NK-92 (cell line): Measurements from ENCODE around the gene LYZ.

Source experiments
- DNase-seq: peaks from one replicate; lab custom pipeline; 2025; ENCODE audit not compliant: unreplicated experiment; lab: John Stamatoyannopoulos, UW

The LYZ gene

DNA sequence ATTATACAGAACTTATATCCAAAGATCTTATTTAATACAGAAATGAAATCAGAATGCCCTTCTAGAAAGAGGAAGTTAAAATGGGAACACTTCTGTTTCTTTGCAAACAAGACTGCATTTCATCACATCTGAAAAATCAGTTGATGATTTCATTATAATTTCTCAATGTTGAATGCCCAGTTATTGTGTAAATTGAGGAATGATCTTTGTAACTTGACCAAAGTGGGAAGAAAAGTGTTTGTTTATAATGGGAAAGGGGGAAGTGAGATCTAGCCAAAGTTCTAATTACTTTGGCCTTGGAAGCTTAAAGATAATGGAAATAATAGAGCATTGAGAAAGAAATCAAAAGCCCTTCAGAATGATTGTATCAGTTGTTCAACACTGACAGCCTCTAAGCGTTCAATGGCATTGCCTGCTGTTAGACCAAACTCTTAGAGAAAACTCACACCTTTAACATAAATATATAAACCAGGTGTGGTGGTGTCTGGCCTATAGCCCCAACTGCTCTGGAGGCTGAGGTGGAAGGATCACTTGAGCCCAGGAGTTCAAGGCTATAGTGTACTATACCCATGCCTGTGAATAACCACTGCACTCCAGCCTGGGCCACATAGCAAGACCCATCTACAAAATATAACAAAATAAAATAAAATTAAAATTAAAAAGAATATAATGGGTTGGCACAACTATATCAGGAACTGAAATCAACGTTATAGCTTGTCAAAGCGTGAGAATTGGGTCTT is 9.9 kb upstream of the LYZ start:
- no peak for DNase-seq

DNA sequence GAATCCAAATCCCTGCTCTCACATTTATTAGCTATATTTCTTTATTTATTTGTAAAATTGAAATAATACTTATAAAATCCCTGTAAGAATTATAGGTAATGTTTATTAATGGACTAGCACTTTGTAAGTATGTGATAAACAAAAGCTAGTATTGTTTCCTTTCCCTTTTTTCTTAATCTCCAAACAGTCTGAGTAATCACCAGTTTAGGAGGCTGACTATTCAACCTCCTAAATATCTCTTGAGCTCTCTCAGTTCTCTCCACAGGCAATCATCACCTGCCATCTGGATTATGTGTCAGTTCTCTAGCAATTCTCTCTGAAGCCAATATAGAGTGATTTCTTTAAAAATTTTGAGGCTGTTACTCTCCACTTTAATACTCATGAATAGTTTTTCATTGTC is 9.2 kb upstream of the LYZ start:
- DNase-seq, result no peak

DNA sequence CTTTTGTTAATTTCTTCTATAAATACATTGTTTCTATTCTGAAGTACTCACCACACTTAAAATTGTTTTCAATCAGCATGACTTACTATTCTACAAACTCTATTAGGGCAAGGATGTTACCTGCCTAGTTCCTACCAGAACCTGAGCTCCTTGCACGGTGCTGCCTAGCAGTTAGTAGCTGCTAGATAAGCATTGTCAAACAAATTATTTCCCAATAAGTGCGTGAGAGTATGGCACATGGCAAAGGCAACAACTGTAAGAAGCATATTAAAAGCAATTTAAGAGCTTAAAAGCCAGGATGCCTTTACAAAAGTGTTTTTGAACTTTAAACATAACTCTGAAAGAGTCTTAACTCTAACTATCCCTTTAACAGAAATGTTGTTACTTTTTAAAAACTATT is 8.2 kb upstream of the LYZ start:
- DNase-seq, result no peak

DNA sequence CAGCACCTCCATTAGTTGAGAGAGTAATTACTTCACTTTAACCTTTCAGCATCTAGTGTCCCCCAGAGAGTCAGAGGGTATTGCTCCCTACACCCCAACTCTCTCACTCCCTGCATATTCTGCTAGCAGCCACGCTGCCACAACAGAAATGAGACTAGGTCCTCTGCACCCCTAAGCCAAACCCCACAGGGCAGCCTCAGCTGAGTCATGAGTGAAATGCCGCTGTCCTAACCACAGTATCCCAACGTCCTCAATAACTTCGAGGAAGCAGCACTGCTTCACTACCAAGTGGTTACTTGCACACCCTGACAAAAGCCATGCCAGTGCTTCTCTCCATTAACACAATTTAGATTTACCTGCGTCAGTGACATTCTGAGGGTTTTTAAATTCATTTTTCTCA is 6.9 kb upstream of the LYZ start:
- DNase-seq, result no peak

DNA sequence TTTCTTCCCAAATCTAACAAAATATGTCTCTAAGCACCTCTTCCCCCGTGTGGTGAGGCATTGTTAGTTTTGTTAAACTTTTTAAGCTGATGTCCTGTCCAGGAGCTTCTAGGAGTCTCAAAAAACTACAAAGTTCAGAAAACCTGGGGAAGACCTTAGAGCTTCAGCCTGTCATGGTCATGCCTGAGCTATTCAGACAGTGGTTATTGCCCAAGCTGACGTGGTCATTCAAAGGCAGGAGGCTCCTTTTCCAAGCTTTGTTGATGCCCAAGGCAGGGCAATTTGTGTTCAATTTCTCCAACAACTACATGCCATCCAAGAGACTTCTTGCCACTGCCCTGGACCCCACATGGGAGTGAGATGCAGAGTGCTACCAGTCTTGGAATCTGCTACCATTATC is 5.8 kb upstream of the LYZ start:
- DNase-seq, result no peak

DNA sequence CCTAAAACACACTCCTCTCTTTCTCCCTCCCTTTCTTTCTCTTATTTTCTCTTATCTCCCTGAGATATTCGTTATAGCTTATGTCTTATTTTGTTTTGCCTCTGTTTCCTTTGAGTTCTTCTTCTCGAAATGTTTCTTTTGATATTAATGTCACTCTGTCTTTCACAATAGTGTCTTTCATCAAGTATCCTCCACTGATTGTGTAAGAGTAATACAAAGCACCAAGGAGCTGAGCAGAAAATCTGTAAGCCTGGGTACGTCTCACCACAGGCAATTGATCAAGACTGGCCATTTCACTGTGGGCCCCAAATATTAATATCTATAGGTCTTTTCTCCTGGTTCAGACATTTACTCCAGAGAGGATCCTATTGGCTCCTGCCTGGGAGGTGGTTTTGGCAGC is 4.8 kb upstream of the LYZ start:
- DNase-seq, result no peak

DNA sequence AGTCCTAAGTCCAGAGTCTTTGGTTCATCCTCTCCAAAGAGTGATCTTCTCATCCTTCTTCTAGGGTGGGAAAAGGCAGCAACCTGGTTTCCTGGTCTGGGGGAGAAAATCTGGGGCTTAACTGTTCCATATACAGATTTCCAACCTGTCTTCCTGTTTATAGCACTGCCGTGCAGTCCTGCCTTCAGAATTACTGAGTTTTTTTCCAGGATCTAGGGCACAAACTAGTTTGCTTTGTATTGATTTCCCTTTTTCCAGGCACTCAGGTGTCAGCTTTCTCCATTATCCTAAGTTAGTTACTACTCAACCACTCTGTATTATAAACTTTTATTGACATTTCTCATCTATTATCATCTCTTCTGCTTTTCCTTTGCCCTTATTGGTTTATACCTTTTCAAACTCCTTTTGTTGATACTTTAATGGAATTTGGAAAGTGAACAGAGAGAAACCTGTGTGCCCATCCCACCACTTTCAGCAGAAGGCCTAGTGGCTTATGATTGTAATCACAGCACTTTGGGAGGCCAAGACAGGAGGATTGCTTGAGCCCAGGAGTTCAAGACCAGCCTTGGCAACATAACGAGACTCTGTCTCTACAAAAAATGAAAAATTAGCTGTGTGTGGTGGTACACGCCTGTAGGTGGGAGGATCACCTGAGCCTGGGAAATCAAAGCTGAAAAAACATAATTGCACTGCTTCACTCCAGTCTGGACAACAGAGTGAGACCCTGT is 4.1 kb upstream of the LYZ start:
- no peak for DNase-seq

DNA sequence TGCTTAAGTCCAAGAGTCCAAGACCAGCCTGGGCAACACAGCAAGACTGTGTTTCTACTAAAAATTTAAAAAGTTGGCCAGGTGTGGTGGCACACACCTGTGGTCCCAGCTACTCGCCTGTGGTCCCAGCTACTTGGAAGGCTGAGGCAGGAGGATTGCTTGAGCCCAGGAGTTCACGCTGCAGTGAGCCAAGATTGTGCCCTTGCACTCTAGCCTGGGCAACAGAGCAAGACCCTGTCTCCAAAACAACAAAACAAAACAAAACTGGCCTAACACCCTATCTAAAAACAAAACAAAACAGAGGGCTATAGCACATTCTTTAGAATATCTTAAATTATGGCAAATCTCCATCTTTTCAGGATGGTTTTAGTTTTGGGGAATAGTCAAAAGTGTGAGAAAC is 3.1 kb upstream of the LYZ start:
- DNase-seq, result no peak

DNA sequence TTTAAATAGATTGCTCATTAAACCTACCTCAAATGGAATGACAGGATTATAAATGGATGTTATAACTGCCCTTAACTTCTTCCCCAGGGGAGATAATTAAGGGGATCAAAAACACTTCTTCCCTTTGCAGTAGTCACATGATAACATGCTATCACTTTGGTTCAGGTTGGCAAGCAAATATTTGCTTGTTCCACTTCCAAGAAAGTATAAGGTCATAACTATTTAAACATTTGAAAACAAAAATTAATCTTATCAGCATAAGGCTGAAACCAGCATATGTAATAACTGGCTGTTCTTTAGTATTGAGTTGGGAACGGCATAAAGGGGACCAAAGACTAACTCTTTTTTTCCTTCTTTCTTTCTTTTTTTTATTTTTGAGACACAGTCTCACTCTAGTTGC is 2.4 kb upstream of the LYZ start:
- no peak for DNase-seq

DNA sequence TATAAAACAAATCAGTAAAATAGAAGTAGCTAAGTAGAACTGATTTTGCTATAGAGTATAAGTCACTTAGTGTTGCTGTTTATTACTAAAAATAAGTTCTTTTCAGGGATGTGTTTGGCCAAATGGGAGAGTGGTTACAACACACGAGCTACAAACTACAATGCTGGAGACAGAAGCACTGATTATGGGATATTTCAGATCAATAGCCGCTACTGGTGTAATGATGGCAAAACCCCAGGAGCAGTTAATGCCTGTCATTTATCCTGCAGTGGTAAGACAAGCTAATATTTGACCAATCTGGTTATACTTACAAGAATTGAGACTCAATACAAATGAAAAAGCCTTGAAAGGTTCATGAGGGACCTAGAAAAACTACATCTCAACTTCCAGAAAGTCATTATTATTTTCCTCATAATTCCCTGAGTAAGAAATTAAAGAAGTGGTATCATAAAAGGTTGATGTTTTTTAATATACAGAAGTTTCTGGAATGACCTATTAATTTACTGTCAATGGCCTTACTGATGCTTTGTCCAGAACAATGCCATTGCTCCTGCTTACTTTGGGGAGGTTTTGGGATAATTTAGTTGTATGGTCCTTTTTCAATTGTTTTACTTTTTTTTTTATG is 1.9 kb downstream of the LYZ start:
- DNase-seq, result no peak

DNA sequence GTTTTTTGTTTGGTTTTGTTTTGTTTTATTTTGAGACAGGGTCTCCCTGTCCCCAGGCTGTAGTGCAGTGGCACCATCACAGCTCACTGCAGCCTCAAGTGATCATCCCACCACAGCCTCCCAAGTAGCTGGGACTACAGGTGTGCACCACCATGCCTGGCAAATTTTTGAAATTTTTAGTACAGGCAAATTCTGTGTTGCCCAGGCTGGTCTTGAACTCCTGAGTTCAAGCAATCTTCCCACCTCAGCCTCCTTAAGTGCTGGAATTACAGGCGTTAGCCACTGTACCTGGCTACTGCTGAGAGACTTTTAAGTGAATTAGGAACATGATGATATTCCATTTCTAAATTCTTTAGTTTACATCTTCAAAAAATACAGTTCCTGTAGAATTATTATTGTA is 2.6 kb downstream of the LYZ start:
- no peak for DNase-seq

DNA sequence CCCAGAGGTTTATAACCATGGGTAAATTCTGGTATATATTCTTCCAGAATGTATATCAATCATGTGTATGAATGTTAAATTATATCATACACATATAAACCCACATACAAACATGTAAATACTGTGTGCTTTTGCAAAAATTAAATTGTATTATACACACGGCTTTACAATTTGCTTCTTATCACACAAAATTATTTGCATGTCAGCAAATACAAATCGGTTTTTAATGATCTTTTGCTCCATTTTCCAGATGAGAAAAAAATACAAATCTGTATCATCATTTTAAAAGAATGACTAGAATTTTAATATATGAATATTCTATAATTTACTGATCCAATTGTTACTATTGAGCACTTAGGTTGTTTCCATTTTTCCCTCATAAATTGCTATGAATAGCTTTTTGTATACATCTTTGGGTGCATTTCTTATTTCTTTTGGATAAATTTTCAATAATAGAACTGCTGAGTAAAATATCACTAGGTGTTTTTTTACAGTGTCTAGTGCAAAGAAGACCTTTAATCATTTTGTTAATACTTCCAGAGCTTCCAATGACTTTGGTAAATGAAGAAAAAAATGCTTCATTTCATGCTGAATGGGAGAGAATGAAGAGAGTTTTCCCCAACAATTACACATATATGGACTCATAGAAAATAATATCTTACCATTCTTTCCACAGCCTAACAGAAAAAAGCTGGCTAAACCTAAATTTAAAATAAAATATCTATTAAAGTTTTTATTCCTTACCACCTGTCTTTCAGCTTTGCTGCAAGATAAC is 3.5 kb downstream of the LYZ start:
- DNase-seq, result no peak

DNA sequence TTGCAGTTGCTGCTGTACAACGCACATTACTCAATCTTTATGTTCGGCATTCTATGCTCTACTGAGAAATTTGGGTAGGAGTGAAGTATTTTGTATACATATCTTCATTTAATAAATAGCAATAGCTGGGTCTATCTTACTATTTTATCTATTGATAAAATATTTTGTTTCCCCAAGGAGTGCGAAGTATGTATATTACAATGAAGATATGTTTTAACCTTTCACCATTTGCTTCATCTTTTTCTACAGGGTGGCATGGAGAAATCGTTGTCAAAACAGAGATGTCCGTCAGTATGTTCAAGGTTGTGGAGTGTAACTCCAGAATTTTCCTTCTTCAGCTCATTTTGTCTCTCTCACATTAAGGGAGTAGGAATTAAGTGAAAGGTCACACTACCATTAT is 4.7 kb downstream of the LYZ start:
- DNase-seq, result no peak

DNA sequence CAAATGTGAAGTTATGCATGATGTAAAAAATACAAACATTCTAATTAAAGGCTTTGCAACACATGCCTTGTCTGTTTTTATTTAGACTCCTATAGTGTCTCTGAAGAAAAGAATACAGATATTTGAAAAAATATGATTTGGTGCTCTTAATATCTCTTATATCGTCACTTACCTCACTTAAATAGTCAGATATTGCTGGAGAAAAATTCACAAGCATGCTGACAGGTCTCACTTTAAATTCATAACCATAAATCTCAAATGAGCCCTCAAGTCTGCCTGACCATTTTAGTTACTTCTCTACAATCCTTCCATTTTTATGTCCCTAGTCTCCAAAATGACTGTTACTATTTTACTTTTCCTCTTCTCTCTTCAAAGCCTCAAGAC is 6.0 kb downstream of the LYZ start:
- no peak for DNase-seq

DNA sequence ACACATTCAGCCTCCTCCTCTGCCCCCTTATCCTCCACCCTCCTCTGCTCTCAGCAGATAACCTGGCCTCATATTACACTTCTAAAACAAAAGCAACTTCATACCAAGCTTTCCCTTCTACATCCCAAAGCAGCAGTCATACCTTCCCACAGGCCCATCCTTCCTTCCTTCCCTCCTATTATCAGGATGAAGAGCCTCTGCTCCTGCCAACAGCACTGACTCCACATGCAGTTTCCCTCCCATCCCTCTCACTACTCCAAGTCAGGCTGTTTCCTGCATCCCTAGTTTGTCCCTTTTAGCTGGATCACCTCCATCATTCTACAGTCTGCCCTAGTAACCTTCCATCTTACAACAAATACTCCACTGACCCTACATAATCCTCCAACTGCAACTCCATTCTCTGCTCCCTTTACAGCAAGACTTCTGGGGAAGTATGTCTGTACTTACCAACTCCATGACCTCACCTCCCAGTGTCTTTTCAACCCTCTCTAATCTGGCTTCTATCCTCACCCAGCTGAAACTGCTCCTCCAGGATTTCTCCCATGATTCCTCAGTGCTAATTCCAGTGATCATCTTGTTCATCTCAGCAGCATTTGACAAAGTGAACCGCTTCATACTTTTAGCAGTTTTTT is 6.5 kb downstream of the LYZ start:
- DNase-seq, result no peak

DNA sequence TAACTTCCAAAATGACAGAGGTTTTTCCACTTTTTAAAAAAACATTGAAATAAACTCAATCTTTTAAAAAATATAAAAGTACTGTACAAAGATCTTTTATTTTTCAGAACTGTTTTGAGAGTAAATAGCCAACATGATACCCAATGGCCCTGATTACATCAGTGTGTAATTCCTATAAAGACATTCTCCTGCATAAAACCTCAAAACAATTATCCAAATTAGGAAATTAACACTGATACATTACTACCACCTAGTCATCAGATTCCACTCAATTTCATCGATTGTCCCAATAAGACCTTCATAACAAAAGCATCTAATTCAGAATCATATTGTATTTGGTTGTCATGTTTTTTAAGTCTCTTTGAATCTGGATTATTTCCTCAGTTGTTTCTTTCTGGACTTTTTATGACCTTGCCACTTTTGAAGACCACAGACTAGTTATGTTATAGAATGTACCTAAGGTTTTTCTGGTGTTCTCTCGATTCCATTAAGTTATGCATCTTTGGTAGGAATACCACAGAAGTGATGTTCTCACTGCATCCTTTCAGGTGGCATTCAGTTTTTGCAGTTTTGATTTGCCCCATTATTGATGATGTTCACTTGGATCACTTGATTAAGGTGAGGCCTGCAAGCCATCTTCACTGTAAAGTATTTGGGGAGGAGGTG is 7.3 kb downstream of the LYZ start:
- DNase-seq, result no peak

DNA sequence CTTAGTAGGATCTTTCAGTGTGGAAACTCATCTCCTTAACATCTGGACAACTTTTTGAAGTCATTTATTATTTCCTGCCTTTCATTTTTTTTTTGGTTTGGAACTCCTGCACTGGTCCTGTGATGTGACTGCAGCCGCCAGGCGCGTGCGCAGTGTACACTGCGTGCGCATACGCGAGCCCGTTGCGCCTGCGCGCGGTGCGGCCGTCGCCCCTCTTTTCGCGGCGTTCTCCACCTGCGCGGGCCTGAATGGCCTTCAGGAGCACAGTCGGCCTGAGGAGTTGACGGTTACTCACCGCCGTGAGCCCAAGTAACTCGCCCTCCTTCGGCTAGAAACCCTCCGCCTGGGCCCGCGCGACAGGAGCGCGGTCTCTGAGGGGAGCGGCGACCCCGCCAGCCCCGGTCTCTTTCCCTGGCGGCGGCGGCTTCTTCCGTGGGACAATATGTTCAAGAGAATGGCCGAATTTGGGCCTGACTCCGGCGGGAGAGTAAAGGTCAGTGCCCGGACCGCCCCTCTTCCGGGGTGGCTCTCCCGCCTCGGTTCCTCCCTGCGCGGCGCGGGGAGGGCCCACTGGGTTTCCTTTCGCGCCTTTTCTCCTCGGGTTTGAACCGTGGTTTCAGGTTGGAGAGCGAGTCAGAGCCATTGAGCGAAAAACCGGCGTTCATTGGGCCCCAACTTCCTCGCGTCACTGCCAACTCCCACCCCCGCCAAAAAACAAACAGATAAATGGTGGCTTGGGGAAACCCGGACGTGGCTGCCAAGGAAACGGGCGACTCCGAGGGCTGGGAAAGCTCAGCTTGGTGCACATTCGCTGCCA is 11.6 kb downstream of the LYZ start, which contains the start of gene YEATS4:
TSS of gene YEATS4 (plus strand) at position 213 of the 817 bp plus-strand sequence. CDS start at position 443, 230 bp downstream.
- peak; percentile 39 for DNase-seq

DNA sequence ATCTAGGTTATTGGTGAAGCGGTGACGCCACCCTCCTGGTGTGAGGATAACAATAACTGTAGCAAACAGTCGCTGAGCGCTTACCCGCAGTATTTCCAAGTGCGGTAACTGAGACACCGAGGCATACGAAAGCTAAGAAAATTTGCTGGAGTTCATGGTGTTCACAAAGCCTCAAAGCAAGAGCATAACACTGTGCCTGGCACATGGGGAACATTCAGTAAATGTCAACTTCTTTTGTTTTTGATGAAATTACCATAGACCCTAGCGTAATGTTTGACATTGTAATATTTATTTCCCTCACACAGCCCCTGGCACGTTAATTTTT is 12.1 kb downstream of the LYZ start:
- DNase-seq, result no peak

DNA sequence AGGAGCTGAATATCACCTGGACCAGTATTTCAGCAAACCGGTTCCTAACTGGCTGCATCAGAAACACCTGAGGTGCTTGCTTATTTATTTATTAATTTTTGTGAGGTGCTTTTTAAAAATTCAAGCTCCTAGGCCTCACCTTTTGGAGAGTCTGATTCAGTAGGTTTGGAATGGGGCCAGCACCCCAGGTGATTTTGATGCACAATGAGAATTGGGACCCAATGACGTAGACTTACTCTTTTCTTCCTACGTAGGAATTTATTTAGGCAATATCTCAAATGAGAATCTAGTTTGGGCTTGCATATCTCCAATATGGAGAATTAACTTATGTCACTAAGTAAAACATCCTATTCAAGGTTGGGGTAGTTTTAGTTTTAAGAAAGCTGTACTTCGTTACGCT is 18.6 kb downstream of the LYZ start:
- DNase-seq, result no peak

DNA sequence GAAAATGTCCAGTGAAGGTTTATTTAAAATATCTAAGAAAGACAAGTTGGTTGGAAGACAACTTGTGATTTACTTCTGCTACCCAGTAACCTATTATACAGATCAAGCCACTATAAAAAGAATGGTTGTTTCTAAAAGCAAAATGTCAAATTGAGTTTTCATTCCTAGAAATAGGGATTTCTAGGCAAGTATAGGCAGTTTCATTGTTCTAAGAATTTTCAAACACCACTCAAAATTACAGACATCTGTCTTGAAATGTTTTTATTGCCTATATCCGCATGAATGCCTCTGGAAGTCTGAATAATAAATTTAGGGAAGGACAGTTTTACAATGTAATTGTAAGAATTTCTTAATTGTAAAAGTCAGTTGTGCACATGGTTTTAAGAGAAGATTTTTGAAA is 20.0 kb downstream of the LYZ start:
- no peak for DNase-seq
